GM12801 (cell line): ENCODE data around the gene GLS2.

Experiments used
- CTCF ChIP-seq: IDR thresholded peaks from one replicate; pipeline ENCODE4 v1.5.1; 2011; ENCODE audit warnings: control low read depth; ENCODE audit not compliant: insufficient read length; ENCODE audit errors: extremely low read depth

The GLS2 gene

GRCh38 chr12:56486694-56487093 is 1.3 kb downstream of the GLS2 start:
- TF ChIP-seq CTCF: no peak

DNA sequence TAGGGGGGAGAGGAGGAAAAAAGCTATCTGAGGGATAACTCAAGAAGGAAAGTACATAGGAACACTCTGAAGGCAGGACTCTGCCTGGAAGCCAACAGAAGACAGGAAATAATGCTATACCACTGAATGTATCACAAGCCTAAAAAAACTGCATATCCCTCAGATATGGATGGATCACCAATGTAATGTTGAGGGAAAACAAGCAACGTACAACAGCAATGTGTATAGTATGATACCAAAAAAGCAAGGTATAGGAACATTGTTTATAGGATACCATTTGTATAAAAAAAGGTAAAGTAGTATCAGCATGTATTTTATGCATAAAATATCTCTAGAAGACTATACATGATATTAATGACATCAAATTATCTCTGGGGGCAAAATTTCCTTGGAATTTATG is 3.4 kb downstream of the GLS2 start:
- TF ChIP-seq CTCF: no peak

DNA sequence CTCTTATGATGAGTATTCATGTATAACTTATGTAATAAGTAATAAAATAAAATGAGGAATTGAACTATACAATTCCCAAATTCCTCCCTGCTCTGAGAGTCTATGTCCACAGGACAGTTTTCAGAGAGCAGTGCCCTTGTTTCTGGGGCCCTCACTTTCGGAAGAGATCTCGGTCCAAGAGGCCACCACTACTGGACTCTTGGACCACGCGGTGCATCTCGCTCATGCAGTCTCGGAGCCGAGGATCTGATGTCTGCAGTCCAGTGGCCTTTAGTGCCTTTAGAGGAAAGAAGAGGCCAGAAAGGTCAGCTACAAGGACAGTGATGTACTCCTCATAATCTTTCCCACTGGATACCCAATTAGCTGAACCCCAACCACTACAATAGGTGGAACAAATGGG is 8.3 kb downstream of the GLS2 start:
- TF ChIP-seq CTCF: no peak

DNA sequence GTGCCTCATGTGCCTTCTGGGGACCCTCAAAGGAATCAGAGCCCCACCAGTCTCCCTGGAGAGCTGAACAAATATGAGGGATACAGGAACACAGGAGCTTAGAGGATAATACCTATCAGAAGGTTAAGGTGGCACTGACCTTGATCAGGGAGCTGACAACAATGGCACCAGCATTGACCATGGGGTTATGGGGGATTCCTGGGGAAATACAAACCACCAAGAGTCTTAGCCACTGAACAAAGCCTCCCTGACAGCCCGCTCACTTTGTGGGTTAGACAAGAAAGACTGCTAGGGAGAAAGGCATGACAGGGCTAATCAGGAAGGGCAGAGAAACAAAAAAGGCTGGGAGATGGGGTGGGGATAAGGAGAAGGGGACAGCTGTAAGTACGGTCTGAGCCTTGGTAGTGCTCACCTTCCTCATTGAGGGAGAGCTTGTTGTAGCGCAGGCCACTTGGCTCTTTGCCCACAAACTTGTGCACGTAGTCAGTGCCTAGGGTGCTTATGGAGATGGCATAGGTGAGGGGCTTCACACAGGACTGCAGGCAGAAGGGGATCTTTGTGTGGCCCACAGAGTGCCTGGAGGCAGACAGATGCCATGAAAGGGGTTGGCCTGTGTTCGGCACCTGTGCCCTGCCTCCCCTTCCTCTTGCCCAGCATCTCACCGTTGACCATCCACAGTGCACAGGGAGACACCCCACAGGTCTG is 10.3 kb downstream of the GLS2 start:
- TF ChIP-seq CTCF: no peak

- no peak for TF ChIP-seq CTCF
These were observed 11.0 kb downstream of the GLS2 start for GRCh38 chr12:56476972-56477432.

- no peak for TF ChIP-seq CTCF
These were observed 11.8 kb downstream of the GLS2 start for GRCh38 chr12:56476143-56476542.

DNA sequence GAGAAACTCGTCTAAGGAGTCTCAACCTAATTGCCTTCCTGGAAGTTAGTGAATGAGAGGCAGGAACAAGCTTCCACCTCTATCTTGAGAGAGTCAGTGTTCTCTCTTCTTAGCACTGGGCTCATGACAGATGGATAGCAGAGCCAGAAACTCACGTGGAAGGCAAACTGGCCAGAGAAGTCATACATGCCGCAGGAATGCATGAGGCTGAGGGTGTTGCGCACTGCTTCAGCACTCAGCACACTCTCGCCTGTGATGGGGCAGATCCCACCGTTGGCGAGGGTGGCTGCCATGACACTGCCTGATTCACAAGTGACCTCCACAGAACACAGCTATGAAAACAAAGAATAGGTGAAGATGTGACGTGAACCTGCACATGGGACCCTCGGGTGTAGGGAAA is 13.6 kb downstream of the GLS2 start:
- no peak for TF ChIP-seq CTCF
